ENCODE results near the gene RFC1. TPM values are rescaled to one million over a fixed set of nuclear protein-coding genes. Genes with fewer than 3 reads are reported as not detected.

RFC1 gene
- total RNA-seq, 4 donors from 2014 or later, result 17.2 to 30.6 (median 18.6) TPM

- intact Hi-C loops (cut with DNase I; ENCODE audit: low total_unique reads) (no loop called here), in situ Hi-C loops (cut with MboI; ENCODE audit: low pct_ligation_motif_present in 1 of 4, low pct_unique_long_range_greater_than_20kb in 1 of 4, low sequenced_read_pairs in 3 of 4) (no loop called here)
- DNase-seq, result no peak
- H3K27ac ChIP-seq, result no peak overlapping the region
- no peaks in the 10 kb centered on the region for H3K4me1 ChIP-seq
- no peaks in the 10 kb centered on the region for H3K27me3 ChIP-seq
- no peaks in the 10 kb centered on the region for H3K9me3 ChIP-seq
- WGBS, 2 donors (ENCODE audit: low coverage in 1 of 2), result 72 to 80% methylated on average over 7 to 14 of the region's 14 CpGs
- peaks cover 0 to 29% (median 15%) of the 10 kb centered on the region in 4 donors for H3K36me3 ChIP-seq
- no peak overlapping the region for H3K4me3 ChIP-seq
- TF ChIP-seq POLR2AphosphoS5 (IDR thresholded peaks at IDR 0.05) (no peak), POLR2A (IDR thresholded peaks at IDR 0.05) (no peak), EP300 (IDR thresholded peaks at IDR 0.05; ENCODE audit: low read depth) (no peak), CTCF (IDR thresholded peaks at IDR 0.05) (no peak)
Measured at GRCh38 chr4:39305912-39306677, 60.1 kb downstream of the RFC1 start.

GRCh38 chr4:39304651-39305050 lies 61.5 kb downstream of the RFC1 start:
- DNase-seq, result no peak
- intact Hi-C loops (cut with DNase I; ENCODE audit: low total_unique reads), result no loop called here
- Histone ChIP-seq H3K4me1 (no peaks in the 10 kb centered on the region), H3K27ac (no peak overlapping the region), H3K4me3 (no peak overlapping the region), H3K9me3 (no peaks in the 10 kb centered on the region), H3K27me3 (no peaks in the 10 kb centered on the region), H3K36me3 (peaks cover 0 to 36% (median 12%) of the 10 kb centered on the region in 4 donors)
- TF ChIP-seq POLR2AphosphoS5 (IDR thresholded peaks at IDR 0.05) (no peak), CTCF (IDR thresholded peaks at IDR 0.05) (no peak), POLR2A (IDR thresholded peaks at IDR 0.05) (no peak), EP300 (IDR thresholded peaks at IDR 0.05; ENCODE audit: low read depth) (no peak)
- in situ Hi-C loops (cut with MboI; ENCODE audit: low pct_ligation_motif_present in 1 of 4, low pct_unique_long_range_greater_than_20kb in 1 of 4, low sequenced_read_pairs in 3 of 4), result no loop called here
- 87 to 100% methylated on average over 3 to 5 of the region's 5 CpGs for WGBS, 2 donors (ENCODE audit: low coverage in 1 of 2)

GRCh38 chr4:39303871-39304270 lies 62.3 kb downstream of the RFC1 start:
- Histone ChIP-seq H3K9me3 (no peaks in the 10 kb centered on the region), H3K4me1 (no peaks in the 10 kb centered on the region), H3K4me3 (no peak overlapping the region), H3K27ac (no peak overlapping the region), H3K27me3 (no peaks in the 10 kb centered on the region), H3K36me3 (peaks cover 0 to 43% (median 12%) of the 10 kb centered on the region in 4 donors)
- no peak for DNase-seq
- in situ Hi-C loops (cut with MboI; ENCODE audit: low pct_ligation_motif_present in 1 of 4, low pct_unique_long_range_greater_than_20kb in 1 of 4, low sequenced_read_pairs in 3 of 4) (no loop called here), intact Hi-C loops (cut with DNase I; ENCODE audit: low total_unique reads) (no loop called here)
- 89 to 94% methylated on average over 1 to 3 of the region's 3 CpGs for WGBS, 2 donors (ENCODE audit: low coverage in 1 of 2)
- TF ChIP-seq POLR2AphosphoS5 (IDR thresholded peaks at IDR 0.05) (no peak), POLR2A (IDR thresholded peaks at IDR 0.05) (no peak), EP300 (IDR thresholded peaks at IDR 0.05; ENCODE audit: low read depth) (no peak), CTCF (IDR thresholded peaks at IDR 0.05) (no peak)

- Histone ChIP-seq H3K4me1 (no peaks in the 10 kb centered on the region), H3K27ac (no peak overlapping the region), H3K36me3 (peaks cover 0 to 52% (median 10%) of the 10 kb centered on the region in 4 donors), H3K4me3 (no peak overlapping the region), H3K27me3 (no peaks in the 10 kb centered on the region), H3K9me3 (no peaks in the 10 kb centered on the region)
- DNase-seq, result no peak
- in situ Hi-C loops (cut with MboI; ENCODE audit: low pct_ligation_motif_present in 1 of 4, low pct_unique_long_range_greater_than_20kb in 1 of 4, low sequenced_read_pairs in 3 of 4), result no loop called here
- 100% methylated on average over 1 of the region's 1 CpG for whole genome bisulfite sequencing, 2 donors (ENCODE audit: low coverage in 1 of 2)
- intact Hi-C loops (cut with DNase I; ENCODE audit: low total_unique reads), result no loop called here
- TF ChIP-seq CTCF (IDR thresholded peaks at IDR 0.05) (no peak), EP300 (IDR thresholded peaks at IDR 0.05; ENCODE audit: low read depth) (no peak), POLR2A (IDR thresholded peaks at IDR 0.05) (no peak), POLR2AphosphoS5 (IDR thresholded peaks at IDR 0.05) (no peak)
Measured at GRCh38 chr4:39302901-39303300, 63.3 kb downstream of the RFC1 start.
